Prostate gland (tissue), 2 donors: ENCODE data around the gene PSD2.

Experiments
- POLR2A ChIP-seq: fragments of 450-650 bp; IDR thresholded peaks from one replicate; pipeline ENCODE4 v1.6.1; 2016; ENCODE audit warnings: antibody characterized with exemption, mild to moderate bottlenecking
- TF ChIP-seq, protein P1 (sequence below), 4 experiments: fragments of 200-600 bp in 2 of 4; fragments of 450-650 bp in 2 of 4; sonication (generic) in 2 of 4; IDR thresholded peaks; 1 replicate in 3 of 4; 2 replicates in 1 of 4; pipeline ENCODE4 v1.5.1; 2016 to 2019; ENCODE audit warnings: antibody characterized with exemption in 4 of 4, mild to moderate bottlenecking in 2 of 4, moderate library complexity in 2 of 4

- TF ChIP-seq, protein P1, sequence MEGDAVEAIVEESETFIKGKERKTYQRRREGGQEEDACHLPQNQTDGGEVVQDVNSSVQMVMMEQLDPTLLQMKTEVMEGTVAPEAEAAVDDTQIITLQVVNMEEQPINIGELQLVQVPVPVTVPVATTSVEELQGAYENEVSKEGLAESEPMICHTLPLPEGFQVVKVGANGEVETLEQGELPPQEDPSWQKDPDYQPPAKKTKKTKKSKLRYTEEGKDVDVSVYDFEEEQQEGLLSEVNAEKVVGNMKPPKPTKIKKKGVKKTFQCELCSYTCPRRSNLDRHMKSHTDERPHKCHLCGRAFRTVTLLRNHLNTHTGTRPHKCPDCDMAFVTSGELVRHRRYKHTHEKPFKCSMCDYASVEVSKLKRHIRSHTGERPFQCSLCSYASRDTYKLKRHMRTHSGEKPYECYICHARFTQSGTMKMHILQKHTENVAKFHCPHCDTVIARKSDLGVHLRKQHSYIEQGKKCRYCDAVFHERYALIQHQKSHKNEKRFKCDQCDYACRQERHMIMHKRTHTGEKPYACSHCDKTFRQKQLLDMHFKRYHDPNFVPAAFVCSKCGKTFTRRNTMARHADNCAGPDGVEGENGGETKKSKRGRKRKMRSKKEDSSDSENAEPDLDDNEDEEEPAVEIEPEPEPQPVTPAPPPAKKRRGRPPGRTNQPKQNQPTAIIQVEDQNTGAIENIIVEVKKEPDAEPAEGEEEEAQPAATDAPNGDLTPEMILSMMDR (IDR thresholded peaks at IDR 0.05): no peak
- no peak for TF ChIP-seq POLR2A
Observed at GRCh38 chr5:139752506-139753473, 42.8 kb upstream of the PSD2 start.
